Neural progenitor cell (in vitro differentiated cells): ENCODE data around the gene SMIM45.

Experiments used
- DNase-seq: peaks from one replicate; pipeline ENCODE4 v3.0.0-alpha.2; 2016; ENCODE audit warnings: low spot score
- H2AFZ ChIP-seq: fragments of 200-600 bp; sonication (generic); replicated peaks from 2 replicates; pipeline ENCODE4 v1.6.1; 2016; ENCODE audit warnings: antibody characterized with exemption
- H3F3A ChIP-seq: fragments of 200-600 bp; sonication (generic); 2 replicates; pipeline ENCODE4 v1.6.1; 2016; ENCODE audit warnings: antibody characterized with exemption, low read depth
- H3K27ac ChIP-seq: fragments of 200-600 bp; sonication (generic); 2 replicates; pipeline ENCODE4 v1.5.1; 2016; ENCODE audit warnings: mild to moderate bottlenecking
- H3K27me3 ChIP-seq: fragments of 200-600 bp; sonication (generic); 2 replicates; pipeline ENCODE4 v1.6.1; 2016; ENCODE audit warnings: mild to moderate bottlenecking, moderate library complexity
- H3K36me3 ChIP-seq: fragments of 200-600 bp; sonication (generic); 2 replicates; pipeline ENCODE4 v1.5.1; 2016
- H3K4me1 ChIP-seq: fragments of 200-600 bp; sonication (generic); 2 replicates; pipeline ENCODE4 v1.6.1; 2016; ENCODE audit warnings: mixed run types
- H3K4me2 ChIP-seq: fragments of 200-600 bp; sonication (generic); 2 replicates; pipeline ENCODE4 v1.6.1; 2016
- H3K4me3 ChIP-seq: fragments of 200-600 bp; sonication (generic); 2 replicates; pipeline ENCODE4 v1.5.1; 2016
- H3K79me2 ChIP-seq: fragments of 200-600 bp; sonication (generic); 2 replicates; pipeline ENCODE4 v1.6.1; 2016; ENCODE audit warnings: low read depth
- H3K9ac ChIP-seq: fragments of 200-600 bp; sonication (generic); 2 replicates; pipeline ENCODE4 v1.6.1; 2016
- H3K9me3 ChIP-seq: fragments of 200-600 bp; sonication (generic); 2 replicates; pipeline ENCODE4 v1.5.1; 2016; ENCODE audit warnings: low read depth
- H4K20me1 ChIP-seq: fragments of 200-600 bp; sonication (generic); 2 replicates; pipeline ENCODE4 v1.6.1; 2016; ENCODE audit warnings: low read depth
- H3K27ac Mint-ChIP-seq: 3 replicates; pipeline ENCODE4 v1.8.0; 2021; ENCODE audit warnings: mixed read lengths
- H3K27me3 Mint-ChIP-seq: 2 replicates; pipeline ENCODE4 v1.8.0; 2022; ENCODE audit warnings: low read depth, mild to moderate bottlenecking, inconsistent platforms, moderate library complexity, mixed read lengths; ENCODE audit not compliant: insufficient read depth
- H3K36me3 Mint-ChIP-seq: 3 replicates; pipeline ENCODE4 v1.8.0; 2021; ENCODE audit warnings: mixed read lengths
- H3K4me1 Mint-ChIP-seq: 3 replicates; pipeline ENCODE4 v1.8.0; 2021; ENCODE audit warnings: mixed read lengths
- H3K4me3 Mint-ChIP-seq: 3 replicates; pipeline ENCODE4 v1.8.0; 2021; ENCODE audit warnings: mild to moderate bottlenecking, moderate library complexity, mixed read lengths
- H3K9me3 Mint-ChIP-seq: 3 replicates; pipeline ENCODE4 v1.8.0; 2020; ENCODE audit warnings: mixed read lengths
- EZH2 ChIP-seq: fragments of 200-600 bp; sonication (generic); IDR thresholded peaks from 2 replicates; pipeline ENCODE4 v1.6.1; 2017; ENCODE audit warnings: antibody characterized with exemption, mild to moderate bottlenecking, moderate library complexity
- EZH2phosphoT487 ChIP-seq: fragments of 200-600 bp; sonication (generic); IDR thresholded peaks from 2 replicates; pipeline ENCODE4 v1.6.1; 2017; ENCODE audit warnings: antibody characterized with exemption
- TF ChIP-seq, protein P1 (sequence below): fragments of 200-600 bp; sonication (generic); IDR thresholded peaks from 2 replicates; pipeline ENCODE4 v1.5.1; 2017; ENCODE audit warnings: antibody characterized with exemption, mild to moderate bottlenecking

Gene SMIM45

DNA sequence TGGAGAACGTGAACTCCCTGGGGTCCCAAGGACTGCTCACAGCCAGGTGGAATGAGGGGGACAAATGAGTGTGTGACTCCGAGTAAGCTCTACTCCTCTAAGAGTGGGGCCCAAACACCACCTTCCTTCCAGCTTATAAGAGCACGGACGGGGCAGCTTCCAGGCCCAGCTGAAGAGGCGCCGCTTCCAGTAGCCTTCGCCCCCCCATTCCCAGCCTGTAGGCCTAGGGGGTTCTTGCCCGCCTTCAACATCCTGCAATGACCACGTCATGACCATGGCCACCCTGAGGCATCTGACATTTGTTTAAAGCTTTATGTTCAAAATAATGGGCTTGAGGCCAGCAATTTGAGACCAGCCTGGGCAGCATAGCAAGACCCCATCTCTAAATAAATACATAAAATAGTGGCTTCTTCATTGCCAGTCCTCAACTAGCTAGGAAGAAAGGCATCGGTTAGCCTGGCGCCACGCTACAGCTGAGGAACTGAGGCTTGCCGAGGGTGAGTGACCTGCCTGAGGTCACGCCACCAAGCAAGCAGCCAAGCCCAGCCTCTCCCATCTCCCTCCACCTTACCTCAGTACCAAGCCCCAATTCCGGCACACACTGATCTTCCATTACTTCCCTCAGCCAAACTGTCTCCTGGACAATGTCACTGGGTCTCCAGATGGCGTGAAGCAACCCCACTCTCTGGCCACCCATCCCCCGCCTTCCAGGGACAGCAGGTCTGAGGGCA, 17.5 kb upstream of the SMIM45 start:
- no peaks in the 10 kb centered on the region for H3K4me1 ChIP-seq
- peak overlapping the region; percentile 5 for H3K27ac Mint-ChIP-seq
- TF ChIP-seq, protein P1, sequence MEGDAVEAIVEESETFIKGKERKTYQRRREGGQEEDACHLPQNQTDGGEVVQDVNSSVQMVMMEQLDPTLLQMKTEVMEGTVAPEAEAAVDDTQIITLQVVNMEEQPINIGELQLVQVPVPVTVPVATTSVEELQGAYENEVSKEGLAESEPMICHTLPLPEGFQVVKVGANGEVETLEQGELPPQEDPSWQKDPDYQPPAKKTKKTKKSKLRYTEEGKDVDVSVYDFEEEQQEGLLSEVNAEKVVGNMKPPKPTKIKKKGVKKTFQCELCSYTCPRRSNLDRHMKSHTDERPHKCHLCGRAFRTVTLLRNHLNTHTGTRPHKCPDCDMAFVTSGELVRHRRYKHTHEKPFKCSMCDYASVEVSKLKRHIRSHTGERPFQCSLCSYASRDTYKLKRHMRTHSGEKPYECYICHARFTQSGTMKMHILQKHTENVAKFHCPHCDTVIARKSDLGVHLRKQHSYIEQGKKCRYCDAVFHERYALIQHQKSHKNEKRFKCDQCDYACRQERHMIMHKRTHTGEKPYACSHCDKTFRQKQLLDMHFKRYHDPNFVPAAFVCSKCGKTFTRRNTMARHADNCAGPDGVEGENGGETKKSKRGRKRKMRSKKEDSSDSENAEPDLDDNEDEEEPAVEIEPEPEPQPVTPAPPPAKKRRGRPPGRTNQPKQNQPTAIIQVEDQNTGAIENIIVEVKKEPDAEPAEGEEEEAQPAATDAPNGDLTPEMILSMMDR, result no peak
- TF ChIP-seq EZH2, result no peak
- TF ChIP-seq EZH2phosphoT487, result no peak

DNA sequence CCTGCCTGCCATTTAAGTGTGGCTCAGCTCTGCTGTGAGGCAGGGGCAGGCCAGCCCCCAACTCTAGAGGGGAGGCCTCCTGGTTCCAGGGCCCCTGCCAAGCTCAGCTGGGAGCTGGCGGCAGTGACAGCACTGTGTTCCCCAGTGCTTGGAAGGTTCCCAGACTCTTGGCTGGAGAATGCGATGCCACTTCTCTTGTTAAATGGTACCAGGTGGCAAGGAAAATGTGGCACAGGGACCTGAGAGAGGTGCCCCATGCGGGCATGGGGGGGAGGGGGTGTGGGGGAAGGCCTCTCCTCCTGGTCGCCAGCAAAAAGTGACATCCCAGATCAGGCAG, 17.0 kb upstream of the SMIM45 start:
- Mint-ChIP-seq H3K27ac (no peak overlapping the region), H3K9me3 (no peaks in the 10 kb centered on the region), H3K4me1 (peaks cover 6% of the 10 kb centered on the region), H3K27me3 (peaks cover 2% of the 10 kb centered on the region), H3K4me3 (no peak overlapping the region), H3K36me3 (peaks cover 10% of the 10 kb centered on the region)
- Histone ChIP-seq H3K9ac (no peak overlapping the region), H3K4me2 (no peak overlapping the region), H3K9me3 (no peaks in the 10 kb centered on the region), H3K27me3 (no peaks in the 10 kb centered on the region), H3K79me2 (peaks cover 6% of the 10 kb centered on the region), H3K36me3 (no peaks in the 10 kb centered on the region), H3F3A (peaks cover 3% of the 10 kb centered on the region), H3K4me1 (no peaks in the 10 kb centered on the region), H2AFZ (no peak overlapping the region), H3K4me3 (no peak overlapping the region), H4K20me1 (peaks cover 12% of the 10 kb centered on the region), H3K27ac (no peak overlapping the region)
- no peak for DNase-seq
- no peak for TF ChIP-seq EZH2
- TF ChIP-seq EZH2phosphoT487, result no peak
- TF ChIP-seq, protein P1, result no peak

More for the DNA sequence above, 17.5 kb upstream of the SMIM45 start:
- no peak overlapping the region for H3K9ac ChIP-seq
- no peak overlapping the region for H3K4me2 ChIP-seq
- H3K27ac ChIP-seq, result no peak overlapping the region
- H3K4me1 Mint-ChIP-seq, result peaks cover 6% of the 10 kb centered on the region
- H2AFZ ChIP-seq, result no peak overlapping the region
- no peaks in the 10 kb centered on the region for H3K9me3 Mint-ChIP-seq
- peaks cover 11% of the 10 kb centered on the region for H4K20me1 ChIP-seq
- no peaks in the 10 kb centered on the region for H3K9me3 ChIP-seq
- H3K79me2 ChIP-seq, result peaks cover 1% of the 10 kb centered on the region
- DNase-seq, result no peak
- no peaks in the 10 kb centered on the region for H3K27me3 ChIP-seq
- no peaks in the 10 kb centered on the region for H3K36me3 ChIP-seq
- H3K27me3 Mint-ChIP-seq, result peaks cover 3% of the 10 kb centered on the region
- no peak overlapping the region for H3K4me3 ChIP-seq
- H3K36me3 Mint-ChIP-seq, result peaks cover 8% of the 10 kb centered on the region
- peaks cover under 1% of the 10 kb centered on the region for H3F3A ChIP-seq
- peak overlapping the region; percentile 46 for H3K4me3 Mint-ChIP-seq

DNA sequence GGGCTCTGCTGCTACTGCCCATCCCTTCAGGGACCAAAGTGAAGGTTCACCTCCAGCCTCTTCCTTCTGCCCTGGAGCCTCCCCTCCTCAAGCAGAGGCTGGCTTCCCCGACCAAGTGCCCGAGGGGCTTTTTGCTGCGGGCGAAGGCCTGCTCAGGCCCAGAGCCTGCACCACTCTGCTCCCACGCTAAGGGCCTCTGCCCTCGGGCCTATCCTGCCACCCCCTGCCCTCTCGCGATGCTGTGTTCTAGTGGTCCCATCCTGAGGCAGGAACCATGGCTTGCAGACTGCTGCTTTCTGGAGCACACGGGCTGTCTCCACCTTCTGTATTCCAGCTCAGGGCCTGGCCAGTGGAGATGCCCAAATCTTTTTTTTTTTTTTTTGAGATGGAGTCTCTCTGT, 16.4 kb upstream of the SMIM45 start:
- Histone ChIP-seq H3K4me3 (no peak overlapping the region), H3K36me3 (no peaks in the 10 kb centered on the region), H3K4me2 (no peak overlapping the region), H3K9ac (no peak overlapping the region), H3K9me3 (no peaks in the 10 kb centered on the region), H3K4me1 (no peaks in the 10 kb centered on the region), H3K27ac (no peak overlapping the region), H3F3A (peaks cover 8% of the 10 kb centered on the region), H3K79me2 (peaks cover 6% of the 10 kb centered on the region), H3K27me3 (no peaks in the 10 kb centered on the region), H4K20me1 (peaks cover 12% of the 10 kb centered on the region), H2AFZ (no peak overlapping the region)
- H3K9me3 Mint-ChIP-seq, result no peaks in the 10 kb centered on the region
- TF ChIP-seq, protein P1, result no peak
- TF ChIP-seq EZH2 (no peak), EZH2phosphoT487 (no peak)
- H3K27ac Mint-ChIP-seq, result peak overlapping the region; percentile 53
- DNase-seq, result no peak
- H3K4me1 Mint-ChIP-seq, result peaks cover 9% of the 10 kb centered on the region
- no peak overlapping the region for H3K4me3 Mint-ChIP-seq
- H3K36me3 Mint-ChIP-seq, result peaks cover 13% of the 10 kb centered on the region
- peaks cover 2% of the 10 kb centered on the region for H3K27me3 Mint-ChIP-seq
